ENCODE measurements around the gene NTN4.
"Not testable (repeated sequence)": the region's sequence is repeated elsewhere in the genome, so short reads cannot be mapped to it uniquely, and the experiment has no call there.

NTN4 gene

DNA sequence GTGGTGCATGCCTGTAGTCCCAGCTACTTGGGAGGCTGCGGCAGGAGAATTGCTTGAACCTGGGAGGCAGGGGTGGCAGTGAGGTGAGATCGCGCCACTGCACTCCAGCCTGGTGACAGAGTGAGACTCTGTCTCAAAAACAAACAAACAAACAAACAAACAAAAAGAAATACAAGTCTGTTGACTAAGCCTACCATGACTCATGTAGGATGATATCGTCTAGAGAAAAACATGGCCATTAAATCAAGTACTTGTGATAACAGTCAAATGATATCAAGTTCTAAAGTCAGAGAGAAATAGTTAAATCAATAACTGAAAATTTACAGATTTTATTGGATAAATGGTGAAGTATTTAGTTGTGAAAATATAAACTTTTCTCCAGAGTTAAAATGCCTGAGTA, 21.6 kb upstream of the NTN4 start:
- not testable (repeated sequence) for H3K9me3 ChIP-seq (ENCODE audit: low read length); H3K27ac ChIP-seq (ENCODE audit: low read depth, low read length); H3K4me1 ChIP-seq (ENCODE audit: insufficient read depth, low read length); H3K27me3 ChIP-seq (ENCODE audit: control insufficient read depth in 1 of 2, insufficient read depth in 2 of 2, low read length in 2 of 2); H3K4me3 ChIP-seq (ENCODE audit: low read depth in 1 of 2, low read length in 2 of 2); H3K9ac ChIP-seq (ENCODE audit: low read length); H3K36me3 ChIP-seq (ENCODE audit: insufficient read depth, low read length)

DNA sequence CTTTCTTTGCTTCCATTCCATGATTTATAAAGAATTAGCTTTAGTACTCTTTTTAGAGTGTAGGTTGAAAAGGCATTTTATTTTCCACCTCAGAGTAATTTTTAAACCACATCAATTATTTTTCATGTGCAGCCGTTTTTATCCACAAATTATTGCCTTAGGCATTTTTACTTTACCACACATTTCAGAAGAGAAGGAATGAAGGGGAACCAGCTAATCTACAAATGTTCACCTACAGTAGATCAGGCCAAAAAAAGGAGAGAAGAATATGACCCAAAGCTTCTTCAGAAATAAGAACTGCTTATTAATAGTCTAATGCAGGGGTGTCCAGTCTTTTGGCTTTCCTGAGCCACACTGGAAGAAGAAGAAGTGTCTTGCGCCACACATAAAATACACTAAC, 19.8 kb upstream of the NTN4 start:
- Histone ChIP-seq H3K9me3 (ENCODE audit: low read length) (no peaks in the 10 kb centered on the region), H3K27ac (ENCODE audit: low read depth, low read length) (no peak overlapping the region), H3K4me1 (ENCODE audit: insufficient read depth, low read length) (no peaks in the 10 kb centered on the region), H3K27me3 (ENCODE audit: control insufficient read depth in 1 of 2, insufficient read depth in 2 of 2, low read length in 2 of 2) (no peaks in the 10 kb centered on the region), H3K36me3 (ENCODE audit: insufficient read depth, low read length) (no peaks in the 10 kb centered on the region), H3K9ac (ENCODE audit: low read length) (no peak overlapping the region), H3K4me3 (ENCODE audit: low read depth in 1 of 2, low read length in 2 of 2) (no peak overlapping the region)

DNA sequence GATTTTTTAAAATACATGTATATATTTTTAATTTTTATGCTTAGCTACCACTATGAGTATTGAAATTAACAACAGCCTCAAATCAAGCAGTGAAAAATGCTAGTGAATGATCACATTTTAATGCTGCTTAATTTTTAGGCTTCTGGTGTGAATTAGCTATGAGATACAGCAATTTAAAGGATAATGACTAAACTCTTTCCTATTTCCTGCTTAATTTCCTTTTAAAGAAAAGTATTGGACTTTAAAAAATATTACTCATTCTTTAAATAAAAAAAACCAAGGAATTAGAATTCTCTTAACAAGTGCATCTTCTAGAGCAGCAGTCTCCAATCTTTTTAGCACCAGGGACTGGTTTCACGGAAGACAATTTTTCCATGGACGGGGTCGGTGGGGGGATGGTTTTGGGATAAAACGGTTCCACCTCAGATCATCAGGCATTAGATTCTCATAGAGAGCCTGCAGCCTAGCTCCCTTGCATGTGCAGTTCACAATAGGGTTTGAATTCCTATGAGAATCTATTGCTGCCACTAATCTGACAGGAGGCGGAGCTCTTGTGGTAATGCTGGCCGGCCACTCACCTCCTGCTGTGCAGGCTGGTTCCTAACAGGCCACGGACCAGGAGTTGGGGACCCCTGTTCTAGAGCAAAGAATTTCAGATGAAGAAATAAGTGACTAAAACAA, 18.6 kb upstream of the NTN4 start:
- Histone ChIP-seq H3K4me3 (ENCODE audit: low read depth in 1 of 2, low read length in 2 of 2) (no peak overlapping the region), H3K27me3 (ENCODE audit: control insufficient read depth in 1 of 2, insufficient read depth in 2 of 2, low read length in 2 of 2) (no peaks in the 10 kb centered on the region), H3K36me3 (ENCODE audit: insufficient read depth, low read length) (no peaks in the 10 kb centered on the region), H3K27ac (ENCODE audit: low read depth, low read length) (no peak overlapping the region), H3K4me1 (ENCODE audit: insufficient read depth, low read length) (no peaks in the 10 kb centered on the region), H3K9me3 (ENCODE audit: low read length) (no peaks in the 10 kb centered on the region), H3K9ac (ENCODE audit: low read length) (no peak overlapping the region)

DNA sequence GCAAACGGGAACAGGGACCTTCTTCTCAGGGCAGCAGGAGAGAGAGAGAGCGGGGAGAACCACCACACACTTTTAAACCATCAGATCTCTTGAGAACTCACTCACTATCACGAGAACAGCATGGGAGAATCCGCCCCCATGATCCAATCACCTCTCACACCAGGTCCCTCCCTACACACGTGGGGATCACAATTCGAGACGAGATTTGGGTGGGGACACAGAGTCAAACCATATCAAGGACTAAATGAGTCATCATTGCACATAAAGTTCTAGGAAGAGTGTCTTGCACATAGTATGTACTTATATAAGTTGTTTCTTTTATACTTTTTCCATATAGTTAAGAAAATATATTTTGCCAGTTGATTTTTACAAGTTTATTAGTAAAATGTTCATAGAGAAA, 17.6 kb upstream of the NTN4 start:
- Histone ChIP-seq H3K4me1 (ENCODE audit: insufficient read depth, low read length) (no peaks in the 10 kb centered on the region), H3K9me3 (ENCODE audit: low read length) (no peaks in the 10 kb centered on the region), H3K9ac (ENCODE audit: low read length) (no peak overlapping the region), H3K36me3 (ENCODE audit: insufficient read depth, low read length) (no peaks in the 10 kb centered on the region), H3K27me3 (ENCODE audit: control insufficient read depth in 1 of 2, insufficient read depth in 2 of 2, low read length in 2 of 2) (no peaks in the 10 kb centered on the region), H3K4me3 (ENCODE audit: low read depth in 1 of 2, low read length in 2 of 2) (no peak overlapping the region), H3K27ac (ENCODE audit: low read depth, low read length) (no peak overlapping the region)

DNA sequence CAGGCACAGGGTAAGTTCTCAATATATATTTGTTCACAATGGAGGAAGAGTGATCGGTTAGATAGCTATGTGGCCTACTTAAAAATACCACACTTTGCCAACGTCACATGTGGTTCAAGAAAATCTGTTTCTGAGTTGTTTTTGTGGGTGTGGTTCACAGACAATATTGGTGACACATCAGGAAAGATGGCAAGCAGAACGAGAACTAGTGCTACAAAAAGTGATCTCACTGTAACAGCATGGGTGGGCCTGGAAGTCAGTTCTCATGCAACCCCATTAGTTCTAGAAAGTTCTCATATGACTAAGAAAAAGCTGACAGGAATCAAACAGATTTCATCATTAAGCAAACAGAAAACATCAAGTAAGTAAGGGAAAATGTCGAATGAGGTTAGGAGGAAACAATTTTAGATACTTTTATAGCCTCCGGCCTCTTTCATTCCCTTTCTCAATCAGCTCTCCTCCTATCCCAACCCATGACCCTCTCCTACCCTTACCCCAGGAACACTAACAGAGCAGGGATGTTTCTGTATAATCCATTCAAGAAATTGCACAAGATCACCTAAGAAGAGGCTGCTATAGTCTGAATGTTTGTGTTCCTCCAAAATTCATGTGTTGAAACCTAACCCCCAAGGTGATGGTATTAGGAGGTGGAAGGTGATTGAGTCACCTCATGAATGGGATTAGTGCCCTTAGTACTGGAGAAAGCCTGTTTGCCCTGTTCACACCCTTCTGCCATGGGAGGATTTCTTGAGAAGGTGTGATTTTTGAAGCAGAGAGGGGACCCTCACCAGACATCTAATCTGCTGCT, 15.5 kb upstream of the NTN4 start:
- Histone ChIP-seq H3K9me3 (ENCODE audit: low read length) (no peaks in the 10 kb centered on the region), H3K27me3 (ENCODE audit: control insufficient read depth in 1 of 2, insufficient read depth in 2 of 2, low read length in 2 of 2) (no peaks in the 10 kb centered on the region), H3K27ac (ENCODE audit: low read depth, low read length) (no peak overlapping the region), H3K4me3 (ENCODE audit: low read depth in 1 of 2, low read length in 2 of 2) (no peak overlapping the region), H3K9ac (ENCODE audit: low read length) (no peak overlapping the region), H3K36me3 (ENCODE audit: insufficient read depth, low read length) (no peaks in the 10 kb centered on the region), H3K4me1 (ENCODE audit: insufficient read depth, low read length) (peaks cover 11% of the 10 kb centered on the region)

DNA sequence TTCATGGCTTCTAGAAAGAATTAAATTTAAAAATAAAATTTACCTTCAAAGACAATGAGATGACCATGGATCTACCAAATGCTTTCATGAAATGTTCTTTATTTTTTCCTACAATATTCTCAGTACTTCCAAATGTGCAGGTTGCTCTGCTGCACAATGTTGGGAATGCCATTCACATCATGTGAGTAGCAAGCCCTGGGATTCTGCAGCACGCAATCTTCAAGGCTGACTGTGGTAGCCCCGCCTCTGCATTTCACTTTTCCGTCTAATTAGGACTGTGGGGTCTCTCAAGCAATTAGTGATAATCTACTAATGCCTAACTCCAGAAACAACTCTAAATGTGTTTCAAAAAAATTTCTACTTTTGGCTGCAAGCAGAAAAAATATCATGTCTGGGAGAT, 13.7 kb upstream of the NTN4 start:
- Histone ChIP-seq H3K27ac (ENCODE audit: low read depth, low read length) (no peak overlapping the region), H3K27me3 (ENCODE audit: control insufficient read depth in 1 of 2, insufficient read depth in 2 of 2, low read length in 2 of 2) (no peaks in the 10 kb centered on the region), H3K9me3 (ENCODE audit: low read length) (no peaks in the 10 kb centered on the region), H3K4me1 (ENCODE audit: insufficient read depth, low read length) (peaks cover 11% of the 10 kb centered on the region), H3K9ac (ENCODE audit: low read length) (no peak overlapping the region), H3K36me3 (ENCODE audit: insufficient read depth, low read length) (no peaks in the 10 kb centered on the region), H3K4me3 (ENCODE audit: low read depth in 1 of 2, low read length in 2 of 2) (no peak overlapping the region)

DNA sequence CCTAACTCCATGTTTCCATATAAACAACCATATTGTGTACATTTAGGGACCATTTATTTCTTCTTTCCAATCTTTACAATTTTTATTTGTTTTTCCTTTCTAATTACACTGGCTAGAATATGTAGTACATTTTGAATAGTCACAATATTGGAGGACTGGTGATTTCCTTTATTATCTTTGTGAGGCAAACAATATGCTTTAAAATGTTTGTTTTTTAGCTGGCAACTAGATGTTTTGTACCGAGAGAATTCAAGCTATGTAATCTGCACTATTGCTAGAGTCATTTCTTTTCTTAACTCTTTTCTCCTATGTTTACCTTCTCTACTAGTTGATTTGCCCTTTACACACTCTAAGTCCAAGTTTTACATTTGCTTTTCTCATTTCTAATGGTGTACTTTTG, 13.3 kb upstream of the NTN4 start:
- H3K9ac ChIP-seq (ENCODE audit: low read length): no peak overlapping the region
- no peak overlapping the region for H3K4me3 ChIP-seq (ENCODE audit: low read depth in 1 of 2, low read length in 2 of 2)
- no peaks in the 10 kb centered on the region for H3K36me3 ChIP-seq (ENCODE audit: insufficient read depth, low read length)
- no peak overlapping the region for H3K27ac ChIP-seq (ENCODE audit: low read depth, low read length)
- no peaks in the 10 kb centered on the region for H3K9me3 ChIP-seq (ENCODE audit: low read length)
- H3K4me1 ChIP-seq (ENCODE audit: insufficient read depth, low read length): peaks cover 11% of the 10 kb centered on the region
- no peaks in the 10 kb centered on the region for H3K27me3 ChIP-seq (ENCODE audit: control insufficient read depth in 1 of 2, insufficient read depth in 2 of 2, low read length in 2 of 2)

DNA sequence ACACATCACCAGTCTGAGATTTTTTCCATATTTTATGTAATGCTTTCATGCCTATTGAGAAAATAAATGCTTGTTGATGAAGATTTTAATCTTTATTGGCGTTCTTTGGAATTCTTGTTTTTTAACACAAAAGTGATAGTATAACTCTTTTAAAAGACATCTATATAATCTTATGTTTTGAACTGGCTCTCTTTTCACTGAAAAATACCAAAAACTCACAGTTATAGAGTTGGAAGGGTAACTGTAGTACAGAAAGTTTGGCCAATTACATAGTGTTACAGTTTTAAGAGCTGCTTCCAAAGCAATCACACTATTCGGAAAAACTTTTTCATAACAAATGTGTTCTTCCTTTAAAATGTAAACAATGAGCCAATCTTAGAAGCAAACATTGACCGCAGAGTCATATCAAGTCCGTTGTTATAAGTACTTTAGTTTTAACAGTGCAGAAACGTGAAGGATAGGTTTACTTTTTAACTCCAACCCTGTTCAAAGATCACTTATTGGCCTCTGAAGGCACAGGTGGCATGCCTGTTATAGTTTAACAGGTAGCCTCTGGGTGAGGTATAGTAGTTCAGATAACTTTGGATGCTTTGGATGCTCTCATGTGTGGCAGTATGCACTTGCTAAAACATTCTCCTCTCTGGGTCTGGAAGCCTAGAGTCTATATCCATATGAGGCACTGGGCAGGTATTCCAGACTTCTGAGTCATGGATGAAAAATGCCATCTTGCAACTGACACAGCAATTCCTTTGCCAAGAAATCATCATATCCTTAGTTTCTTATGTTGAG, 12.1 kb upstream of the NTN4 start:
- no peak overlapping the region for H3K9ac ChIP-seq (ENCODE audit: low read length)
- no peak overlapping the region for H3K4me3 ChIP-seq (ENCODE audit: low read depth in 1 of 2, low read length in 2 of 2)
- no peaks in the 10 kb centered on the region for H3K9me3 ChIP-seq (ENCODE audit: low read length)
- H3K27me3 ChIP-seq (ENCODE audit: control insufficient read depth in 1 of 2, insufficient read depth in 2 of 2, low read length in 2 of 2): no peaks in the 10 kb centered on the region
- H3K36me3 ChIP-seq (ENCODE audit: insufficient read depth, low read length): no peaks in the 10 kb centered on the region
- H3K27ac ChIP-seq (ENCODE audit: low read depth, low read length): peak overlapping the region; percentile 26
- peaks cover 11% of the 10 kb centered on the region for H3K4me1 ChIP-seq (ENCODE audit: insufficient read depth, low read length)

DNA sequence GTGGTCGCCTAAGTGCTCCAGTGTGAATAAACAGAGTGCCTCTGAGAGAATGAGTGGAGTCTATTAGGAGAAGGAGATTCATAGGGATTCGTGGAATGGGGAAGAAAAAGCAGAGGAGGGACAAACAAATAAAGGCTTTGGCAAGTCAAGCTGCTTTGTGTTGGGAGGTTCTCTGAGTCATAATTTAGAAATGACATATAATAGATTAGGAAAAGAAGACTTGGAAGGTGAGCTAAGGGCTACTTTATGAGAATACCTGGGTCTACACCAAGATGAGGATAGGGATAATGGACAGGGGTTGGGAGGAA, 6.4 kb upstream of the NTN4 start:
- Histone ChIP-seq H3K9ac (ENCODE audit: low read length) (no peak overlapping the region), H3K27me3 (ENCODE audit: control insufficient read depth in 1 of 2, insufficient read depth in 2 of 2, low read length in 2 of 2) (no peaks in the 10 kb centered on the region), H3K36me3 (ENCODE audit: insufficient read depth, low read length) (no peaks in the 10 kb centered on the region), H3K27ac (ENCODE audit: low read depth, low read length) (no peak overlapping the region), H3K4me1 (ENCODE audit: insufficient read depth, low read length) (no peaks in the 10 kb centered on the region), H3K4me3 (ENCODE audit: low read depth in 1 of 2, low read length in 2 of 2) (no peak overlapping the region), H3K9me3 (ENCODE audit: low read length) (no peaks in the 10 kb centered on the region)

DNA sequence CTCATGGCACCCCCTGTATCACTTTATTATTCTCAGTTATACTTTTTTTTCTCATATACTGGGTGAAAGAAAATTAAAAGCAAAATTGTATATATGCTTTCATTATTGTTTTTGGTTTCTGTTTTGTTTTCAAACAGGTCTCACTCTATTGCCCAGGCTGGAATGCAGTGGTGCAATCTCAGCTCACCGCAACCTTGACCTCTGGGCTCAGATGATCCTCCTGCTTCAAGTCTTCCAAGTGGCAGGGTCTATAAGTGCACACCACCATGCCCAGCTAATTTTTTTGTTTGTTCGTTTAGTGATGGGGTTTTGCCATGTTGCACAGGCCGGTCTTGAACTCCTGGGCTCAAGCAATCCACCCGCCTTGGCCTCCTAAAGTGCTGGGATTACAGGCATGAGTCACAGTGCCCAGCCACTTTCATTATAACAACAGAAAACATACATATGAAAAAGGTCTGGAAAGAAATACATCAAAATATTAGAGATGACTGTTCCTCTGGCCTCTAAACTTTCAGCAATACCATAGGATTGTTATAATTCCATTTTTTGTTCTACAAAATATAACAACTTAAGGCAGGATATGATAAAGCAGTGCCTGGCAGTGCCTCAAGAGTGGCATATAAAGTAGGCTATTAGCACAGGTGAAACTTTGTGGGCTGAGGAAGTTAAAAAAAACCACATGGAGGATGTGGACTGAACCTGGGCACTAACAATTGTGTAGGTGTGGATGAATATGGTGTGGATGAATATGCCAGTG, 5.8 kb upstream of the NTN4 start:
- Histone ChIP-seq H3K4me3 (ENCODE audit: low read depth in 1 of 2, low read length in 2 of 2) (no peak overlapping the region), H3K27ac (ENCODE audit: low read depth, low read length) (no peak overlapping the region), H3K4me1 (ENCODE audit: insufficient read depth, low read length) (no peaks in the 10 kb centered on the region), H3K9ac (ENCODE audit: low read length) (no peak overlapping the region), H3K27me3 (ENCODE audit: control insufficient read depth in 1 of 2, insufficient read depth in 2 of 2, low read length in 2 of 2) (no peaks in the 10 kb centered on the region), H3K36me3 (ENCODE audit: insufficient read depth, low read length) (no peaks in the 10 kb centered on the region), H3K9me3 (ENCODE audit: low read length) (no peaks in the 10 kb centered on the region)

Measured in muscle layer of colon (tissue), 2 donors.